ENCODE results near the gene DNAI7.

The DNAI7 gene

DNA sequence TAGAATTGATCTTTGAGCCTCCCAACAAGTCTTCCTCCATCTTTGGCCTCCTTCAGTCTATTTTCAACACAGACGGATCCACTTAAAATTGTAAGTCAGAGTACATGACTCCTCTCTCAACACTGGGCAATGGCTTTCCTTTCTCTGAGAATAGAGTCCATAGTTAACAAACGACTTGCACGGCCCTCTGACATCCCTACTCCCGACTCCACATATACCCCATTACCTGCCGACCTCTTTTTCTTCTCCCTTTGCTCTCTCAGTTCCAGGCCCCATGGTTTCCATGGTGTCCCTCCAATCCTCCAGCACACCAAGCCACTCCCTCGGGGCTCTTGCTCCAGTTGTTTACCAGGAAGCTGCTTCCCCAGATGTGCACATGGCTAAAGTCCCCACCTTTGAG, 84.7 kb downstream of the DNAI7 start:
- POLR2A ChIA-PET, result no interaction called here

DNA sequence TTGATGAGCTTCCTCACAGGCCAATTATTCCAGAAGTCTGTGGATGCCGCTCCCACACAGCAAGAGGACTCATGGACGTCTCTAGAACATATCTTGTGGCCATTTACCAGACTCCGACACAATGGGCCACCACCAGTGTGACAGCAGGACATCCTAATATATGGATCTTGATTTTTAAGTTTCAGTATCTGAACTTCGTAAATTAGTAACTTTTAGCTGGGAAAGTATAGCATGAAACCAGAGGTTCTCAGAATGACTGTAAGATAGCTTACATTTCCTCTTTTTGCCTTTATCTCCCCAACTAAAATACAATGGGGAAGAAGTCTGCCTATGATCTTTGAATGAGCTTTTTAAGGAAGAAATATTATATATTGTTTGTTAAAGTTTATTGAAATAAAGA, 87.0 kb downstream of the DNAI7 start:
- ChIA-PET CTCF (interaction anchor here (0.6 to 0.9 kb wide), 2 partner anchors 22 to 29 kb away, joined by 3 read pairs; no protein-coding TSS in a partner anchor), POLR2A (no interaction called here)
- no peak overlapping the region for H3K4me3 ChIP-seq (ENCODE audit: low read depth, low read length)
- TF ChIP-seq, protein P1, sequence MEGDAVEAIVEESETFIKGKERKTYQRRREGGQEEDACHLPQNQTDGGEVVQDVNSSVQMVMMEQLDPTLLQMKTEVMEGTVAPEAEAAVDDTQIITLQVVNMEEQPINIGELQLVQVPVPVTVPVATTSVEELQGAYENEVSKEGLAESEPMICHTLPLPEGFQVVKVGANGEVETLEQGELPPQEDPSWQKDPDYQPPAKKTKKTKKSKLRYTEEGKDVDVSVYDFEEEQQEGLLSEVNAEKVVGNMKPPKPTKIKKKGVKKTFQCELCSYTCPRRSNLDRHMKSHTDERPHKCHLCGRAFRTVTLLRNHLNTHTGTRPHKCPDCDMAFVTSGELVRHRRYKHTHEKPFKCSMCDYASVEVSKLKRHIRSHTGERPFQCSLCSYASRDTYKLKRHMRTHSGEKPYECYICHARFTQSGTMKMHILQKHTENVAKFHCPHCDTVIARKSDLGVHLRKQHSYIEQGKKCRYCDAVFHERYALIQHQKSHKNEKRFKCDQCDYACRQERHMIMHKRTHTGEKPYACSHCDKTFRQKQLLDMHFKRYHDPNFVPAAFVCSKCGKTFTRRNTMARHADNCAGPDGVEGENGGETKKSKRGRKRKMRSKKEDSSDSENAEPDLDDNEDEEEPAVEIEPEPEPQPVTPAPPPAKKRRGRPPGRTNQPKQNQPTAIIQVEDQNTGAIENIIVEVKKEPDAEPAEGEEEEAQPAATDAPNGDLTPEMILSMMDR (IDR thresholded peaks at IDR 0.05; ENCODE audit: insufficient read depth, low read length, missing control alignments), result no peak
- DNase-seq (ENCODE audit: low read depth, low spot score), result no peak

More for the DNA sequence above, 84.7 kb downstream of the DNAI7 start:
- no peak for DNase-seq (ENCODE audit: low read depth, low spot score)
- CTCF ChIA-PET, result no interaction called here
- no peak overlapping the region for H3K4me3 ChIP-seq (ENCODE audit: low read depth, low read length)
- TF ChIP-seq, protein P1 (IDR thresholded peaks at IDR 0.05; ENCODE audit: insufficient read depth, low read length, missing control alignments), result no peak

DNA sequence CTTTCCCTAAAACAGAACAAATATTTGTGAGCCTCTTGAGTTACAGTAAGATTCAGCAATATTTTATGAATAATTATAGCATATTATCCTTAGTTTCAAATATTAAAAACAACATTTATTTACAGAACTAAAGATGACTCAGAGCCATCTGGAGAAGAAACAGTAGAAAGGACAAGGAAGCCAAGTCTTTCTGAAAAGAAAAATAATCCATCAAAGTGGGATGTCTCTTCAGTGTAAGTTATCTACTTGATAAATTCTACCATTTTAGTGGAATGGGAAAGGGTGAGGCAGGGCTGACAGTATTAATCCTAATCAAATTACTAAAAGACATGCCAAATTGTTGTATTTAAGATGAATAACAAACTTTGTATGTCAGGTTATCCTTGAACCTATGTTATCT, 88.1 kb downstream of the DNAI7 start:
- ChIA-PET POLR2A (no interaction called here), CTCF (no interaction called here)
- no peak for DNase-seq (ENCODE audit: low read depth, low spot score)

DNA sequence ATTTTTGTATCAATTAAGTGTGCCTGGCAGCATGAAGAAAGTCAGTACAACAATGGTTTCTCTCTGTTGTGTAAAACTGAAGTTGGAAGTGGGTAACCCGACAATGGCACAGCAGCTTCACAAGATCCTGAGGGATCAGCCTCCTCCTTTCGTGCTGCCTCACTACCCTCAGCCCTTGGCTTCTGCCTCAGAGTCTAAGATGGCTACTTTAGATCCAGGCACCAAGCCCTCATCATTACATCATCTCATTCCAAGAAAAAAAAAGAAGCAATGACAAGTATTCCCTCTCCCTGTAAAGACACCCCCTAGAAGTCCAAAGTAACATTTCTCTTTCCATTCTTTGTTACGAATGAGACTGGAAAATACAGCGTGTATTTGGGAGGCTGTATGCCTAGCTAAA, 92.6 kb downstream of the DNAI7 start:
- TF ChIP-seq, protein P1 (IDR thresholded peaks at IDR 0.05; ENCODE audit: insufficient read depth, low read length, missing control alignments), result no peak
- ChIA-PET CTCF (interaction anchor here (1.1 kb wide), 1 partner anchor 285 kb away, joined by 3 read pairs; no protein-coding TSS in a partner anchor), POLR2A (no interaction called here)
- DNase-seq (ENCODE audit: low read depth, low spot score), result no peak
- H3K4me3 ChIP-seq (ENCODE audit: low read depth, low read length), result no peak overlapping the region

More for the DNA sequence above, 88.1 kb downstream of the DNAI7 start:
- H3K4me3 ChIP-seq (ENCODE audit: low read depth, low read length), result no peak overlapping the region
- TF ChIP-seq, protein P1 (IDR thresholded peaks at IDR 0.05; ENCODE audit: insufficient read depth, low read length, missing control alignments), result no peak

DNA sequence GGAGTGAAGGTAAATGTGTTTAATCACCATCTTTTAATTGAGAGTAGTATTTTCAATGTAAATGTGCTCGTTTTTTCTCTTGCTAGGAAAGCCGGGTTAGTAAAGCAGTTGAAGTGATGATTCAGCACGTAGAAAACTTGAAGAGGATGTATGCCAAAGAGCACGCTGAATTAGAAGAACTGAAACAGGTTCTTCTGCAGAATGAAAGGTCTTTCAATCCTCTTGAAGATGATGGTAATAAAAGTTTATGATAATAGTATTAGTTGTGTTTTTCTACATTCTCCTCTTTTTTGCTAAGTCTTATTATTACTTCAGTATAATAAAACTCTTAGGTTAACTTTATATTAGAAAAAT, 93.9 kb downstream of the DNAI7 start:
- POLR2A ChIA-PET, result no interaction called here
- TF ChIP-seq, protein P1 (IDR thresholded peaks at IDR 0.05; ENCODE audit: insufficient read depth, low read length, missing control alignments), result no peak
- CTCF ChIA-PET, result interaction anchor here (0.9 kb wide), 1 partner anchor 110 kb away, joined by 4 read pairs; no protein-coding TSS in a partner anchor
- no peak for DNase-seq (ENCODE audit: low read depth, low spot score)
- no peak overlapping the region for H3K4me3 ChIP-seq (ENCODE audit: low read depth, low read length)

DNA sequence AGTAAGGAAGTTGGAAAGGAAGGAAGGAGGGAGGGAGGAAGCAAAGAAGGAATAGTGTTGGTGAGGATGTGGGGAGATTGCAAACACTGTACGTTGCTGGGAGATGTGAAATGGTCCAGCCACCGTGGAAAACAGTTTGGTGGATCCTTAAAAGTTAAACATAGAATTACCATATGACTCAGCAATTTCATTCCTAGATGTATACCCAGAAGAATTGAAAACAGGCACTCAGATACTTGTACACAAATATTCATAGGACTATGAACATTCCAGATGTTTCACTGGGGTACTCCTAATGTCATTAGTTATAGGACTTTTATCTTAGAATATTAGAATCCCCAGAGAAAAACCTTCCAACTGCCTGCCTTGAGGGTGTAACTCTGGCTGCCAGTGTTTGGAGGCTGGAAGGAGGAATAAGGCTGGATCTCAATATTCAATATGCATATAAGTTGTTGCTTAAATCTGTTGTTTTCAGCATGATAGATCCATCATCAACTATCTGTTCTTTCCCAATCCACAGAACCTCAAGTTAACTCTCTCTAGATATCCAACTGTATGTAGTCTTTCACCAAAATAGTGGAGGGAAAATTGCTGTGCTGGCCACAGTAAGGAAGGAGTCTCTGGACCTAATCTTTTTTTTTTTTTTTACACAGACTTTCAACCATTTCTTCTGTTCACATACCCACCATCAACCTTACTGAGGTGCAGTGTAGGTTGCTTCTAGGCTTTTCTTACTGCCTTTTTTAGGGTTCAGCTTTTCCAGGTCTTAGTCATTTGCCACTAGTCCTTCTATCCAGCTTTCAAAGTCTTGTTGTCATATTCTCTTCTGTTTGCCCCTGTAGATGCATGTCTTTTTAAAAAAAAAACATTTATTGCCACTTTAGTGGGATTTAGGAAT, 94.5 kb downstream of the DNAI7 start:
- DNase-seq (ENCODE audit: low read depth, low spot score), result no peak
- ChIA-PET CTCF (no interaction called here), POLR2A (no interaction called here)
- TF ChIP-seq, protein P1 (IDR thresholded peaks at IDR 0.05; ENCODE audit: insufficient read depth, low read length, missing control alignments), result no peak
- H3K4me3 ChIP-seq (ENCODE audit: low read depth, low read length), result no peak overlapping the region
